Jurkat, Clone E6-1 (cell line): ENCODE data around the gene AANAT.
"Not testable (repeated sequence)": the region's sequence is repeated elsewhere in the genome, so short reads cannot be mapped to it uniquely, and the experiment has no call there.

Source experiments
- DNase-seq: peaks from one replicate; pipeline ENCODE4 v3.0.0-alpha.2; 2011; ENCODE audit warnings: low read depth, low spot score
- H3K4me3 ChIP-seq: 2 replicates; pipeline ENCODE4 v1.5.1; 2011; ENCODE audit warnings: mild to moderate bottlenecking, low read length, control low read depth, moderate library complexity

The AANAT gene

GRCh38 chr17:76497979-76498875, 30.8 kb downstream of the AANAT start:
- no peak for DNase-seq
- H3K4me3 ChIP-seq: no peak overlapping the region

- DNase-seq: no peak
- no peak overlapping the region for H3K4me3 ChIP-seq
Measured at GRCh38 chr17:76498876-76499251, 31.5 kb downstream of the AANAT start.

GRCh38 chr17:76499267-76499667, 31.9 kb downstream of the AANAT start:
- DNase-seq: no peak
- H3K4me3 ChIP-seq: no peak overlapping the region

- H3K4me3 ChIP-seq: peak overlapping the region; percentile 65
- no peak for DNase-seq
Measured at GRCh38 chr17:76500074-76500746, 32.8 kb downstream of the AANAT start.

- no peak for DNase-seq
Measured at GRCh38 chr17:76500747-76501017, 33.3 kb downstream of the AANAT start.

GRCh38 chr17:76501018-76501826, 33.8 kb downstream of the AANAT start, which contains the start of gene RHBDF2:
Gene RHBDF2, minus strand, starts transcription at chr17:76501423. Its CDS starts 19,899 bp downstream, at chr17:76481524.
- peak; percentile 56 for DNase-seq
- H3K4me3 ChIP-seq: peak within 1 kb of the TSS; percentile 65

More at GRCh38 chr17:76500747-76501017, 33.3 kb downstream of the AANAT start:
- peak overlapping the region; percentile 65 for H3K4me3 ChIP-seq

- no peak for DNase-seq
- H3K4me3 ChIP-seq: peak overlapping the region; percentile 48
Measured at GRCh38 chr17:76501827-76502307, 34.5 kb downstream of the AANAT start.

- no peak for DNase-seq
- no peak overlapping the region for H3K4me3 ChIP-seq
Measured at GRCh38 chr17:76502341-76503211, 35.2 kb downstream of the AANAT start.

GRCh38 chr17:76504117-76504516, 36.7 kb downstream of the AANAT start:
- no peak for DNase-seq
- no peak overlapping the region for H3K4me3 ChIP-seq

- no peak overlapping the region for H3K4me3 ChIP-seq
- DNase-seq: peak; percentile 58
Measured at GRCh38 chr17:76506408-76507345, 39.3 kb downstream of the AANAT start.

- DNase-seq, H3K4me3 ChIP-seq: not testable (repeated sequence)
Measured at GRCh38 chr17:76508472-76509063, 41.2 kb downstream of the AANAT start.

GRCh38 chr17:76510831-76511244, 43.4 kb downstream of the AANAT start:
- no peak overlapping the region for H3K4me3 ChIP-seq
- DNase-seq: no peak

- H3K4me3 ChIP-seq: no peak overlapping the region
- no peak for DNase-seq
Measured at GRCh38 chr17:76511668-76512365, 44.4 kb downstream of the AANAT start.

GRCh38 chr17:76512366-76513305, 45.2 kb downstream of the AANAT start:
- no peak overlapping the region for H3K4me3 ChIP-seq
- no peak for DNase-seq

GRCh38 chr17:76513306-76513692, 45.9 kb downstream of the AANAT start:
- DNase-seq: no peak

GRCh38 chr17:76514355-76514754, 47.0 kb downstream of the AANAT start:
- not testable (repeated sequence) for H3K4me3 ChIP-seq, DNase-seq

More at GRCh38 chr17:76513306-76513692, 45.9 kb downstream of the AANAT start:
- no peak overlapping the region for H3K4me3 ChIP-seq
